ENCODE data around the gene UBE2G2.

Gene UBE2G2

DNA sequence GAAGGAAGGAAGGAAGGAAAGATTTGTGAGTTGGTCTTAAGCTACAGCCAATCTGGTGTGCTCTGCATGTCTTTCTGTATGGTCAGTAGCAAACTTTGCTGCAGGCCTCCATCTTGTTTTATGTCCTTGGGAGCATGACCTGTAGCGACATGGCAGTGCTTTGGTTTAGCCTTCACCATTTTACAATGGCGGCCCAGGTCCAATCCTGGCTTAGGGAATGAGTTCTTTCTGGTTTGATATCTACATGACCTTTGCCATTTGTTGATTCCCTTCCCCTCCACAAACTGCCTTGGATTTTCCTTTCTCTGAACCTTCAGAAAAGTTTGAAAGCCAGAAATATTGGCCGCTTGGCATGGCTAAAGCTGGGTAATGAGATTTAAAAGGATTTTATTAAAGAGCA lies 59.7 kb downstream of the UBE2G2 start:
- no peak overlapping the region for H3K4me3 ChIP-seq (ENCODE audit: control insufficient read depth, low read depth, low read length)
- no peak for DNase-seq (ENCODE audit: low read depth)
- TF ChIP-seq, protein P1, sequence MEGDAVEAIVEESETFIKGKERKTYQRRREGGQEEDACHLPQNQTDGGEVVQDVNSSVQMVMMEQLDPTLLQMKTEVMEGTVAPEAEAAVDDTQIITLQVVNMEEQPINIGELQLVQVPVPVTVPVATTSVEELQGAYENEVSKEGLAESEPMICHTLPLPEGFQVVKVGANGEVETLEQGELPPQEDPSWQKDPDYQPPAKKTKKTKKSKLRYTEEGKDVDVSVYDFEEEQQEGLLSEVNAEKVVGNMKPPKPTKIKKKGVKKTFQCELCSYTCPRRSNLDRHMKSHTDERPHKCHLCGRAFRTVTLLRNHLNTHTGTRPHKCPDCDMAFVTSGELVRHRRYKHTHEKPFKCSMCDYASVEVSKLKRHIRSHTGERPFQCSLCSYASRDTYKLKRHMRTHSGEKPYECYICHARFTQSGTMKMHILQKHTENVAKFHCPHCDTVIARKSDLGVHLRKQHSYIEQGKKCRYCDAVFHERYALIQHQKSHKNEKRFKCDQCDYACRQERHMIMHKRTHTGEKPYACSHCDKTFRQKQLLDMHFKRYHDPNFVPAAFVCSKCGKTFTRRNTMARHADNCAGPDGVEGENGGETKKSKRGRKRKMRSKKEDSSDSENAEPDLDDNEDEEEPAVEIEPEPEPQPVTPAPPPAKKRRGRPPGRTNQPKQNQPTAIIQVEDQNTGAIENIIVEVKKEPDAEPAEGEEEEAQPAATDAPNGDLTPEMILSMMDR (IDR thresholded peaks at IDR 0.05; ENCODE audit: control insufficient read depth, insufficient read depth, low read depth, low read length, missing control alignments): no peak

DNA sequence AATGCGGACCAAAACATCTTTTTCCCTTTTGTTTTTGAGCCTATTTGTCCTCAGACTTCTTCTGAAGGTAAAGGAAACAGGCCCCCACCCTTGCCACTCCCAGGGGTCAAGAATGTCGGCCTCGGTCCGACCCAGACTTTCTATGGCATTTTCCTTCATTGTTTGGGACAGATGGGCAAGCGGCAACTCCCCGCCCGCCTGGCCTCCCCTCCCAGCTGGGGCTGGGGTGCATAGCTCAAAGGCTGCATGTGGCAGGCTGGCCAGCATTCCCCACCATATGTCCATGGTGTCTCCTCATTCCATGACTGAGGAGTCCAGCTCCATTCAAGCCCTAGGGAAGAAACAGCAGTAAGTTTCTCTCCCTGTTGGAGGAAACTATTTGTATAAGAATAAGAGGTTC lies 60.9 kb downstream of the UBE2G2 start:
- TF ChIP-seq, protein P1 (IDR thresholded peaks at IDR 0.05; ENCODE audit: control insufficient read depth, insufficient read depth, low read depth, low read length, missing control alignments): no peak
- DNase-seq (ENCODE audit: low read depth): no peak
- no peak overlapping the region for H3K4me3 ChIP-seq (ENCODE audit: control insufficient read depth, low read depth, low read length)

DNA sequence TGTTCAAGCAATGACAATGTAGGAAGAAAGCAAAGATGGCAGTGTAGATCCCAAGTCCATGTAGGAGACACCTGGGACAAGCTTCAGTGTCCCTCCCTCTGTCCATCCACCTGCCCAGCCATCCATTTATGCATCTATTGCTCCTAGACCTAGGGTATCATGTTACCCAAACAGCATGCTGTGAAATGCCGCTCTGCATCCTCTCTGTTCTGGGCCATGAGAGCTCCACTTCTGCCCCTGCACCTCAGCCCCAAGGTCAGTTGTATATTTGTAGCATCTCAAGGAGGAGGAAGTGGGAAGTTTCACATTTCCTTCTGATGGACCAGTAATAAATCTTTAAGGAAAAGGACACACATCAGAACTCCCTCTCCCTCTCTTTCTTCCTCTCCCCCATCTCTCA lies 62.3 kb downstream of the UBE2G2 start:
- no peak for DNase-seq (ENCODE audit: low read depth)
- TF ChIP-seq, protein P1 (IDR thresholded peaks at IDR 0.05; ENCODE audit: control insufficient read depth, insufficient read depth, low read depth, low read length, missing control alignments): no peak
- H3K4me3 ChIP-seq (ENCODE audit: control insufficient read depth, low read depth, low read length): no peak overlapping the region

DNA sequence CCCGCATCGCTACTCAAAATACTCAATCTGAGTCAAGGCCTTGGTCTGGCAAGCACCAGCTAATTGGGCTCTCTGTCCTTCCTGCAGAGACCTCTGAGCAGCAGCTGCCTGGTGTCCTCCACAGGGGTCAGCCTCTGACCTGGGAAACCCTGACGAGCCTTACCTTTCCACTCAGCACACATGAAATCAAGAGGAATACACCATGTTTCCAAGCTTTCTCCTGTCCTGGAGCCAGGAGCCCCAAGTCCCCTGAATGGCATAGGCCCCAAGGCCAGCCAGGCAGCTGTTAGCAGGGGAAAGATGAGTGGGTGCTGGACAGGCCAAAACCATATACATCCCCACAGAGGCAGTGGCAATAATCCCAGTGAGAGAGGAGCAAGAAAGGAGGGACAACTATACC lies 63.0 kb downstream of the UBE2G2 start:
- H3K4me3 ChIP-seq (ENCODE audit: control insufficient read depth, low read depth, low read length): no peak overlapping the region
- TF ChIP-seq, protein P1 (IDR thresholded peaks at IDR 0.05; ENCODE audit: control insufficient read depth, insufficient read depth, low read depth, low read length, missing control alignments): no peak

DNA sequence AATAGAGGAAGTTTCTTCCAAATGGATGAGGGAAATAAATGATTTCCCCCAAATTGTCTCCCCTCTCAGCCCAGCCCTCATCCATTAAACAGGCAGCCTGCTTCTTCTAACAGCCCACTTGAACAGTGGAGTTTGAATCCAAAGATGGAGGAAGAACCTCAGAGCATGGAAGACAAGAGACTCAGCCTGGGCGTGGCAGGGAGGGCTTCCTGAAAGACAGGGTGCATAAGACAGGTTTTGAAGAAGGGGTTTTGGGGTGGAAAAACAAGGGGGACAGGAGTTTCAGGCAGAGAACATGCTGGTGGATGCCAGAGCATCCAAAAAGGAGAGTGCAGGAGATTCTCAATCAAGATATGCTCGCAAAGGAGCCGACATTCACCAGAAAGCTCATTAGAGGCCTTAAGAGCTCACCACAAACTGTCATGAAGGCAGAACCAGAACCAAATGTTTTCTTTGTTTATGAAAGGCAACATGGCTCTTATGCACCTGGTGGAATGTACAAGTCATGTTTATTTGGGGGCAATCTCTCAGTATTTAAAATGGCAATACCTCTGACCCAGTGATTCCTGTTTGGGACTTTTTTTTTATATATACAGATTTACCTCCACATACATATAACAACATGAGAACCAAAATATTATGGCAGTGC lies 63.8 kb downstream of the UBE2G2 start:
- TF ChIP-seq, protein P1 (IDR thresholded peaks at IDR 0.05; ENCODE audit: control insufficient read depth, insufficient read depth, low read depth, low read length, missing control alignments): no peak
- DNase-seq (ENCODE audit: low read depth): no peak
- H3K4me3 ChIP-seq (ENCODE audit: control insufficient read depth, low read depth, low read length): no peak overlapping the region

More for the DNA sequence above, 63.0 kb downstream of the UBE2G2 start:
- no peak for DNase-seq (ENCODE audit: low read depth)

DNA sequence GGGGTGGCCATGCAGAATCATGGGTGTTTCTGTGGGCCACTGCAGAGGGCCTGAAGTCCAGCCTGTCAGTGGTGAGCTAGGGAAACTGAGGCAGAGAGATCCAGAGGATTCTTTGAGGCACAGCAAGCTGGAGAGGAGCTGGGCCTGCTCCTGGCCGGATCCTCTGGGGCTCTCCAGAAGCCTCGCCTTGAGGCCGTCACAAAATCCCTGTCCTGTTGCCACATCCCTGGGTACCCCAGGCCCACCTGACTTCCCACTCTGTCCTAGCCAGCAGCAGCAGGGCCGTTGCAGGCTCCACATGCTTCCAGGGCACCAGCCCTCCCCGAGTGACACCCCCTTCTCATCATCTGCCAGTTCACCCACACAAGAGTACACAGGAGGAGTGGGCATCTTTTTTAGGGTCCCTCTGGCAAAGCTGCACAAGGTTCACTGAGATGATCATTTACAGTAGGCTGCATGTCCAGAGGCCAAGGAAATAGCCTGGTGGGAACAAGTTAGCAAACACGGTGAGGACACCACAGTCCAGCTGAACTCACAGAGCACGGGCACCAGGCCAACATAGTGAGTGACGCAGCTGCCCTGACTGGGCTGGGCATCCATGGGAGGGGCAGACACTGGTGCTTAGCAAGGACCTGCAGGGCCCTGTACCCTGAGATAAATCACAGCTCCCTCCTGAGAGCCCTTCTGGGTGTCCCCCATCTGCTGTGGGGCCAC lies 65.2 kb downstream of the UBE2G2 start:
- TF ChIP-seq, protein P1 (IDR thresholded peaks at IDR 0.05; ENCODE audit: control insufficient read depth, insufficient read depth, low read depth, low read length, missing control alignments): no peak
- no peak for DNase-seq (ENCODE audit: low read depth)

More for the DNA sequence above, 65.2 kb downstream of the UBE2G2 start:
- no peak overlapping the region for H3K4me3 ChIP-seq (ENCODE audit: control insufficient read depth, low read depth, low read length)

Measured in AG09309 (cell line).